A673 (cell line): ENCODE data around the gene RNF144B. TPM values are rescaled to one million over a fixed set of nuclear protein-coding genes. Genes with fewer than 3 reads are reported as not detected.
"Not testable (repeated sequence)": the region's sequence is repeated elsewhere in the genome, so short reads cannot be mapped to it uniquely, and the experiment has no call there.

ENCODE experiments used
- BruUV-seq: library from RNA; stranded (reverse); fragments of 400-500 nt; replicated peaks from 2 replicates; lab custom pipeline; 2021; lab: Mats Ljungman, UMichigan
- CTCF ChIA-PET: fragments of 300-600 bp; sonication (Branson Sonifier 250); formaldehyde crosslinking; loops from one replicate; lab custom pipeline; 2022; ENCODE audit warnings: antibody characterized with exemption; lab: Charles Lee
- POLR2A ChIA-PET: fragments of 300-600 bp; sonication (Branson Sonifier 250); formaldehyde crosslinking; loops from one replicate; lab custom pipeline; 2022; ENCODE audit warnings: antibody characterized with exemption; ENCODE audit not compliant: low non-redundant PET; lab: Charles Lee
- DNase-seq: peaks from one replicate; pipeline ENCODE4 v3.0.0-alpha.2; 2015; ENCODE audit warnings: low spot score
- H3K27ac ChIP-seq: fragments of 200-600 bp; sonication (generic); 2 replicates; pipeline ENCODE4 v1.5.1; 2016; ENCODE audit warnings: mixed run types, low read depth, mild to moderate bottlenecking, mixed read lengths, antibody characterized with exemption, low read length; ENCODE audit not compliant: poor library complexity, severe bottlenecking
- H3K27me3 ChIP-seq: fragments of 200-600 bp; sonication (generic); replicated peaks from 2 replicates; pipeline ENCODE4 v1.6.1; 2017; ENCODE audit warnings: mixed run types, low read depth, mild to moderate bottlenecking, mixed read lengths, antibody characterized with exemption, low read length; ENCODE audit not compliant: insufficient read depth, poor library complexity
- H3K36me3 ChIP-seq: fragments of 200-600 bp; sonication (generic); 2 replicates; pipeline ENCODE4 v1.6.1; 2016; ENCODE audit warnings: mixed run types, mild to moderate bottlenecking, mixed read lengths, antibody characterized with exemption, low read length; ENCODE audit not compliant: insufficient read depth, poor library complexity, severe bottlenecking
- H3K4me1 ChIP-seq: fragments of 200-600 bp; sonication (generic); 2 replicates; pipeline ENCODE4 v1.6.1; 2017; ENCODE audit warnings: mixed run types, mild to moderate bottlenecking, mixed read lengths, antibody characterized with exemption, low read length; ENCODE audit not compliant: insufficient read depth, poor library complexity, severe bottlenecking
- H3K4me3 ChIP-seq: fragments of 200-600 bp; sonication (generic); 2 replicates; pipeline ENCODE4 v1.5.1; 2016; ENCODE audit warnings: low read depth, mixed run types, mild to moderate bottlenecking, mixed read lengths, low read length; ENCODE audit not compliant: poor library complexity, severe bottlenecking
- H3K9me3 ChIP-seq: fragments of 200-600 bp; sonication (generic); 2 replicates; pipeline ENCODE4 v1.6.1; 2016; ENCODE audit warnings: mixed run types, low read depth, mild to moderate bottlenecking, mixed read lengths, antibody characterized with exemption, low read length; ENCODE audit not compliant: poor library complexity, severe bottlenecking
- CTCF ChIP-seq: fragments of 300-800, 200-600 bp; sonication (generic); conservative IDR thresholded peaks from 2 replicates; pipeline ENCODE4 v1.5.1; 2017; ENCODE audit warnings: low read depth, mild to moderate bottlenecking, antibody characterized with exemption, low read length, moderate library complexity, mixed read lengths
- EZH2 ChIP-seq: fragments of 200-600 bp; sonication (generic); IDR thresholded peaks from 2 replicates; pipeline ENCODE4 v1.6.1; 2017; ENCODE audit warnings: borderline replicate concordance, low read depth, mild to moderate bottlenecking, mixed read lengths, antibody characterized with exemption, low read length; ENCODE audit not compliant: poor library complexity, severe bottlenecking
- intact Hi-C: fragments of 100-400 bp; cut with micrococcal nuclease; formaldehyde crosslinking; loops from one replicate; pipeline ENCODE4 v1.10.0; 2022; ENCODE audit not compliant: unreplicated experiment
- total RNA-seq: library from RNA; stranded (reverse); gene quantifications from 2 replicates; pipeline ENCODE4 v1.2.3, GENCODE V29; 2021

RNF144B gene
- total RNA-seq, 1 experiment from 2014 or later: 0.82 TPM

GRCh38 chr6:18400831-18401446, 13.8 kb downstream of the RNF144B start:
- Histone ChIP-seq H3K9me3 (no peaks in the 10 kb centered on the region), H3K4me3 (no peak overlapping the region), H3K27me3 (no peaks in the 10 kb centered on the region), H3K27ac (no peak overlapping the region), H3K36me3 (no peaks in the 10 kb centered on the region), H3K4me1 (peaks cover 3% of the 10 kb centered on the region)
- DNase-seq: no peak
- POLR2A ChIA-PET: no interaction called here
- BruUV-seq: no TSS peak
- no peak for TF ChIP-seq EZH2
- TF ChIP-seq CTCF: no peak
- intact Hi-C loops: no loop called here
- CTCF ChIA-PET: no interaction called here

DNA sequence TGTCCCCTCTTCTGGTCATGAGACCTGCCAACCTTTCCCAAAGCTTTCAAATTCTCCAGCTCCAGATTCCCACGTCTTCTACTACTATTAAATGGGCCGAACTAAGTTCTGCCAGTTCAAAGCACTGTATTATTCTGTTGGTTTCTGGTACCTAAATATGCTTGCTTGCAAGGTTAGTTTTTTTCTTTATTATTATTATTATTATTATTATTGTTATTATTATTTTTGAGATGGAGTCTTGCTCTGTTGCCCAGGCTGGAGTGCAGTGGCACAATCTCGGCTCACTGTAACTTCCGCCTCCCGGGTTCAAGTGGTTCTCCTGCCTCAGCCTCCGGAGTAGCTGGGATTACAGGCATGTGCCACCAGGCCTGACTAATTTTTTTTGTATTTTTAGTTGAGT, 17.8 kb downstream of the RNF144B start:
- CTCF ChIA-PET, H3K27me3 ChIP-seq, POLR2A ChIA-PET, DNase-seq, H3K9me3 ChIP-seq, H3K4me3 ChIP-seq, BruUV-seq, H3K4me1 ChIP-seq, H3K27ac ChIP-seq, intact Hi-C loops, H3K36me3 ChIP-seq: not testable (repeated sequence)

DNA sequence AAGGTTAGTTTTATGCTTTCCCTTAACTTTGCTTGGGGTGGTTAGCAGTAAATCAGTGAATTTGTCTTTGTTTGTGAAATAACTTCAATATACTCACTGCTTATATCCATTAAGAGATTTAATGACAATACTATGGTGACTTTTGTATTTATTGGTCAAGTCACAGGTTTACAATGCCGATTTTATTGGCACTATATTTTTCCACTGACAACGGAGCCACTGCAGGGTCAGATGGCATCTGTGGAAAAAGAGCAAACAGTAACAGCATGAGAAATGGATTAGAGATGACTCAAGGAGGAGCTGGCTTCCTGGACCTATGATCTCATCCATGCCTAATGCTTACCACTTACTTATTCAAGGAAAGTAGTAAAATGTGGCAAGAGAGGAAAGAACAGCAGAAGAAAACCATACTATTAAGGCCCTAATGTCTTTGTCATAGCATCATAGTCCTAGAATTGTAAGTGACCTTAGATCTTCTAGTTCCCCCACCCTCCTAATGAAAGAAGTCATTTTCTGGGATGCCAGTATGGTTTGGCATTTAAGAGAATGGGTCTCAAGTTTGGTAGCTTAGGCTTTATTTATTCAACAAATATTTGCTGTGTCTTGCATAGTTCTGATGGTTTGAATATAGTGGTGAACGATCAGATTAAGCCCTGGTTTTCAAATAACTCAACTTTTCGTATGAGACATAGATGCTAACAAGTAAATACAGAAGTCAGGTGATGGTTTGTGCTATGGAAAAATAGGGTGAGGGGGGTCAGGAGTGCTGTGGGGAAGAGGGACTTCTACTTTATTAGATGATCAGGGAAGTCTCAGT, 18.5 kb downstream of the RNF144B start:
- no TSS peak for BruUV-seq
- intact Hi-C loops: no loop called here
- peak; percentile 77 for DNase-seq

More for the DNA sequence above, 18.5 kb downstream of the RNF144B start:
- ChIA-PET POLR2A (no interaction called here), CTCF (no interaction called here)
- Histone ChIP-seq H3K36me3 (no peaks in the 10 kb centered on the region), H3K27me3 (no peaks in the 10 kb centered on the region), H3K4me3 (no peak overlapping the region), H3K4me1 (peaks cover 3% of the 10 kb centered on the region), H3K9me3 (no peaks in the 10 kb centered on the region), H3K27ac (no peak overlapping the region)
- TF ChIP-seq EZH2: no peak
- TF ChIP-seq CTCF: no peak
